HuH-7.5 (cell line): ENCODE measurements around the gene TFAP2A.

Source experiments
- DNase-seq: peaks from one replicate; pipeline ENCODE4 v3.0.0; 2011; ENCODE audit warnings: low spot score

The TFAP2A gene

DNA sequence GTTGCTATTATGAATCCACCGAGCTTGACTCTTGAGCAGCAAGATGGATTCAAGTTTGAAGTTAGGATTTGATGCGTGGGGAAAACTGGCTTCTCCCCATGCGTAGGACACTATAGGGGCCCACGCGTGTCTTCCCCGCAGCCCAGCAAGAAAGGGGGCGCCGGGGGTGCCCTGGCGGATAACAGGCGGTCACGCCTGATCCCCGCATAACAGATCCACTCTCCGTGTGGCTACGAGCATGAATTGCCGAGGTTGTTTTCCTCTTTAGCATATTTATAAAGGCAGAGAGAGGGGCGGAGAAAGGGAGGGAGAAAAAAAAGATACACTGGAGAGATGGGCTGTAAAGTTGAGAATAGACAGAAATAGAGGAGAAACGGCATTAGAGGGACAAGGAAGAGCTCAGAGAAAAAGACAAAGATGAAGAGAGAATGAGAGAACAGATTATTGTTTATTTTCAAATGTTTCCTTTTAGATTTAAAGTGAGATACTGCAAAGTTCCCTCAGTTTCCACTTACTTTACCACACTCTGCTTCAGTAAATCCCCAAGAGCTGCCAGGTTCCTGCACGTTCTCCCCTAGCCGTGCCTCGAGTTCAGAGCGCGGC is 32.0 kb downstream of the TFAP2A start:
- DNase-seq: no peak

- no peak for DNase-seq
These were observed 32.6 kb downstream of the TFAP2A start for GRCh38 chr6:10382322-10382721.

- no peak for DNase-seq
These were observed 33.1 kb downstream of the TFAP2A start for GRCh38 chr6:10381830-10382208.

DNA sequence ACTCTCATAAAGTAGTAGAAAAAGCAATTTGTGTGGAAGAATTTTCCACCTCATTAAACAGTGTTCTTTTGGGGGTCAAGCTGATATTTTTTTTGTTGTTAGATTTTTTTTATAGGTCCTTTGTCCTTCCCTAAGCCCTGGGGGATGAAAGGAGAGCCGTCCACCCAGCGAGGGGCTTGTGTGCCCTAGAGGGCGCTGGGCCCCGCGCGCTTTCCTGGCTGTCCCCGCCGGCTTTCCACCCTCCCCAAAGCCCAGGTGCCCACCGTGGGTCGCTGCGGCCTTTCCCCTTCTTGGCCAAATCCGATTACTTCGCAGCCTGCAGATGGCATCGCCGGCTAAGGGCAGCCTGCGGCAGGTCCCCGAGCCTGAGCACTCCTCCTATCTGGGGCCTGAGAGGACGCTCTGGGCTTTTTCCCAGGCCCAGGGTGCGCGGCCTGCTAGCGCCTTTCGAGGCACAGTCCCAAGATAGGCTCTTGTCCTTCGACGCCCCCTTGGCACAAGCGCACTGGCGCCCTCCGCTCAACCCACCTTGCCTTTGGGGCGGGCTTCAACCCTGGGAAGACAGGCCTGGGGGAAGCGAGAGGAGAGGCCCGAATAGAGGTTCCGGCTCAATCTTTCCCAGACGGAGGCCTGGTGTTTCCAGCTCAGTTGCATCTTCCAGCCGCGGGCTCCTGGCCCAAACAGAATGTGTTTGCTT is 33.6 kb downstream of the TFAP2A start:
- DNase-seq: no peak

GRCh38 chr6:10375391-10375969 is 39.4 kb downstream of the TFAP2A start:
- DNase-seq: no peak

- no peak for DNase-seq
These were observed 41.1 kb downstream of the TFAP2A start for GRCh38 chr6:10373642-10374359.

DNA sequence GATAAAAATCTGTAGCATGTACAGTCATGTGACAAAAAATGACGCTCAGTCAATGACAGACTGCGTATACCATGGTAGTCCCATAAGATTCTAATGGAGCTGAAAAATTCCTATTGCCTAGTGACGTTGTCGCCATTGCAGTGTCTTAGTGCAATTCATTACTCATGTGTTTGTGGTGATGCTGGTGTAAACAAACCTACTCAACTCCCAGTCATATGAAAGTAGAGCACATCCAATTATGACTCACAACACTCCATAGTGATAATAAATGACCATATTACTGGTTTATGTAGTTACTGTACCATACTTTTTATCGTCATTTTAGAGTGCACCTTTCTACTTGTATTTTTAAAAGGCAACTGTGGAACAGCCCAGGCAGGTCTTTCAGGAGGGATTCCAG is 45.0 kb downstream of the TFAP2A start:
- DNase-seq: no peak

GRCh38 chr6:10368861-10369260 is 46.0 kb downstream of the TFAP2A start:
- no peak for DNase-seq

DNA sequence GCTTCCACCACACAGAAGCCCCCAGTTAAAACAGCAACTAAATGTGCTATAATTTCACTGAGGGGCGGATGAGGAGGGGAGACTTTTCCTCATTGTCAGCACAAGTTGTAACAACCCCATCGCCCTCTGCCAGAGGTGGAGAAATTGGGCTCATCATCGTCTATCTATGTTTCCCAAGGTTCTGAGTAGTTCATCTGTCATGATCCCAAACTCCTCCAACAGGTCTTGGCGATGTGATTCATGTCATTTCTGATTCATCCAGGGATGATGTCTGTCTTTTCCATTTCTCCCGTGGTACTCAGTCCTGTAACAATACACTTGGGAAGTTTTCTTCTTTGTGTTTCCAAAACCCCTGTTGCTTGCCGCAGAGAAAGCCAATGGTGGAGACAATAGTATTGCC is 51.0 kb downstream of the TFAP2A start:
- no peak for DNase-seq

GRCh38 chr6:10362300-10362699 is 52.6 kb downstream of the TFAP2A start:
- no peak for DNase-seq

- no peak for DNase-seq
These were observed 53.4 kb downstream of the TFAP2A start for GRCh38 chr6:10361428-10361827.

- DNase-seq: no peak
These were observed 55.3 kb downstream of the TFAP2A start for GRCh38 chr6:10359581-10359980.

DNA sequence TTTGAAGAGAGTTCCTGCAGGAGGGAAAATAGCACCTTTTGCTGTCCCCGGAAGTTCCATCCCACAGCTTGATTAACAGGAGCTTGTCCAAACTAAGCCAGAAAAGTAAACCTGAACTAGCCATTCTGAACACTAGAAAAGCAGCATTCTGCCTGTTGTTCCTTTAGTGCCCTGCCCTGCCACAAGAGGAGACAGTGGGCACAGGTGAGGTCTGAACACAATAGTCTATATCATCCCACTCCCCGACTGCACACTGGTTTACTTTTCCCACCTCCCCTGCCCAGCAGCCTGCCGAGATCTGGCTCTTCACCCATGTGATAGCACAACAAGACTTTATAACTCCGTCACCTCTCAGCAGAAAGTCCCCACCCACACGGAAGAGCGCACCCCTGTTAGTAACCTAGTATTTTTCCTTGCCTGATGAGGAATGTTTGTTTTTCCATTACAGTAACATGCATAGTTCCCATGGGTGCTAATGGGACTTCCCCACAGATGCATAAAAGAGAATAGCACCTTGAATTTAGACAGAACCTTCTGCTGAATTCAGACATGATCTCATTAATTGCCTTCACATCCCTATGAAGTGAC is 59.7 kb downstream of the TFAP2A start:
- no peak for DNase-seq

GRCh38 chr6:10351791-10352190 is 63.1 kb downstream of the TFAP2A start:
- DNase-seq: no peak

DNA sequence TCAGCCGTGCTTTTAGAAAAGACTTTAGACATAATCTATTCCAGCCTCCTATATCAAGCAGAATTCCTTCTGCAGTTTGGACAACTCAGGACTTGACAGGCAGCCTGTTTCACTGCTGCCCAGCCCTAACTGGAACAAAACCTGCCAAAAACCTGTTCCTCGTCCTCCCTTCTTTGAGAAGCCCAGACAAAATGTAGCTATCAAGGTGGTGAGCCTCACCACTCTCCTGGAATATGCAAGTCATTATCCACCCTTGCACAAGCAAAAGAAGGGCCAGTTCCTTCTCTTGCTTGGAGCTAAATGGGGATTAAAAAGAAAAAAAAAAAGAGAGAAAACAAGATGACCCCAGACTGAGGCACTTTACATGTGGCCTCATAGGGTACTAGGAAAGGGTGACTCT is 64.2 kb downstream of the TFAP2A start:
- DNase-seq: no peak

GRCh38 chr6:10347561-10348327 is 67.1 kb downstream of the TFAP2A start:
- DNase-seq: no peak
